Uterus (tissue), 4 donors: ENCODE results near the gene TPO. TPM values are rescaled to one million over a fixed set of nuclear protein-coding genes. Genes with fewer than 3 reads are reported as not detected.

ENCODE experiments used
- DNase-seq, 2 donors: peaks; one replicate each; pipeline ENCODE4 v3.0.0-alpha.2; 2019 to 2020
- H3K27ac ChIP-seq, 2 donors: fragments of 200-600 bp; sonication (generic); 1 replicate in 1 of 2; 2 replicates in 1 of 2; pipeline ENCODE4 v1.5.1; 2016 to 2018
- H3K27me3 ChIP-seq, 2 donors: fragments of 200-600 bp; sonication (generic); one replicate each; pipeline ENCODE4 v1.5.1; 2018 to 2019; ENCODE audit warnings: control low read depth in 1 of 2
- H3K36me3 ChIP-seq, 2 donors: fragments of 200-600 bp; sonication (generic); one replicate each; pipeline ENCODE4 v1.5.1; 2019; ENCODE audit warnings: control low read depth in 1 of 2
- H3K4me1 ChIP-seq, 2 donors: fragments of 200-600 bp; sonication (generic); one replicate each; pipeline ENCODE4 v1.5.1; 2018 to 2019; ENCODE audit warnings: control low read depth in 1 of 2
- H3K4me3 ChIP-seq, 2 donors: fragments of 200-600 bp; sonication (generic); 1 replicate in 1 of 2; 2 replicates in 1 of 2; pipeline ENCODE4 v1.5.1; 2018 to 2019; ENCODE audit warnings: mild to moderate bottlenecking in 1 of 2
- H3K9me3 ChIP-seq, 2 donors: fragments of 200-600 bp; sonication (generic); one replicate each; pipeline ENCODE4 v1.5.1; 2019; ENCODE audit warnings: control low read depth in 1 of 2
- CTCF ChIP-seq, 4 experiments: fragments of 200-600 bp in 2 of 4; fragments of 450-650 bp in 2 of 4; sonication (generic) in 2 of 4; IDR thresholded peaks; one replicate each; pipeline ENCODE4 v1.5.1; 2016 to 2019; ENCODE audit warnings: antibody characterized with exemption in 4 of 4, mild to moderate bottlenecking in 2 of 4, moderate library complexity in 1 of 4
- POLR2A ChIP-seq, 2 donors: fragments of 450-650 bp; IDR thresholded peaks; one replicate each; pipeline ENCODE4 v1.6.1; 2016; ENCODE audit warnings: antibody characterized with exemption in 2 of 2, mild to moderate bottlenecking in 1 of 2, moderate library complexity in 1 of 2
- intact Hi-C: fragments of 100-400 bp; cut with DNase I; formaldehyde crosslinking; loops from one replicate; pipeline ENCODE4 v1.15.1; 2023; ENCODE audit warnings: low total_unique reads
- total RNA-seq, 4 donors: library from RNA; depleted of rRNA in 3 of 4; stranded (reverse); fragments of >200 nt in 3 of 4; gene quantifications; one replicate each; pipeline versions ENCODE4 v1.1.0 to v1.2.4, GENCODE V29; 2014 to 2023
- donor health status: DM: yes; HTN: yes; CAD: no.

Gene TPO
- total RNA-seq, 4 donors from 2014 or later, result 4.4 TPM; not detected in 3

DNA sequence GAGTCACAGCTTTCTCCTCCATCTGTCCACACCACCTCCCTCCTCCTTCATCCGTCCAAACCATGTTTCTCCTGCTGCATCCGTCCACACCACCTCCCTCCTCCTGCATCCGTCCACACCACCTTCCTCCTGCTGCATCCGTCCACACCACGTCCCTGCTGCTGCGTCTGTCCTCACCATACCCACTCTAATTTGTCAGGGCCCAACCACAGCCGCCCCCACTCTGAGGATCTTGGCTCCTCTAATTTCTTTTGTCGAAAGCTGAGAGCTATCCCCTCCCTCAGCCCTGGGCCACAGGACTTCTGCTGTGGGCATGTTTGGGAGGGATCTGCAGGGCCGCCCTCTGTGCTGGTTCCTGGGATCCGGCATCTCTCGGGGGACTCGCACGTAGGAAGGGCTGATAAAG, 67.4 kb downstream of the TPO start:
- H3K27me3 ChIP-seq, result no peaks in the 10 kb centered on the region
- DNase-seq, result no peak
- intact Hi-C loops, result no loop called here
- no peak overlapping the region for H3K27ac ChIP-seq
- no peak overlapping the region for H3K4me3 ChIP-seq
- no peaks in the 10 kb centered on the region for H3K36me3 ChIP-seq
- H3K9me3 ChIP-seq, result no peaks in the 10 kb centered on the region
- H3K4me1 ChIP-seq, result no peaks in the 10 kb centered on the region
- no peak for TF ChIP-seq POLR2A (IDR thresholded peaks at IDR 0.05)

GRCh38 chr2:1481406-1482252, 68.4 kb downstream of the TPO start:
- Histone ChIP-seq H3K27me3 (no peaks in the 10 kb centered on the region), H3K4me1 (no peaks in the 10 kb centered on the region), H3K36me3 (no peaks in the 10 kb centered on the region), H3K27ac (no peak overlapping the region), H3K4me3 (no peak overlapping the region), H3K9me3 (no peaks in the 10 kb centered on the region)
- no peak for DNase-seq
- TF ChIP-seq POLR2A (IDR thresholded peaks at IDR 0.05) (no peak), CTCF (IDR thresholded peaks at IDR 0.05) (no peak)
- intact Hi-C loops, result no loop called here

- no peak for TF ChIP-seq CTCF (IDR thresholded peaks at IDR 0.05)
- no peak for TF ChIP-seq POLR2A (IDR thresholded peaks at IDR 0.05)
- no peaks in the 10 kb centered on the region for H3K27me3 ChIP-seq
- no peak overlapping the region for H3K27ac ChIP-seq
- no peaks in the 10 kb centered on the region for H3K36me3 ChIP-seq
- intact Hi-C loops, result no loop called here
- H3K9me3 ChIP-seq, result no peaks in the 10 kb centered on the region
- H3K4me1 ChIP-seq, result no peaks in the 10 kb centered on the region
- H3K4me3 ChIP-seq, result no peak overlapping the region
- no peak for DNase-seq
Observed at GRCh38 chr2:1482253-1482675, 69.0 kb downstream of the TPO start.

- Histone ChIP-seq H3K27me3 (no peaks in the 10 kb centered on the region), H3K4me1 (no peaks in the 10 kb centered on the region), H3K4me3 (no peak overlapping the region), H3K9me3 (no peaks in the 10 kb centered on the region), H3K27ac (no peak overlapping the region), H3K36me3 (no peaks in the 10 kb centered on the region)
- intact Hi-C loops, result no loop called here
- TF ChIP-seq CTCF (IDR thresholded peaks at IDR 0.05) (no peak), POLR2A (IDR thresholded peaks at IDR 0.05) (no peak)
- DNase-seq, result no peak
Observed at GRCh38 chr2:1482981-1483380, 69.7 kb downstream of the TPO start.

- DNase-seq, result no peak
- Histone ChIP-seq H3K27me3 (no peaks in the 10 kb centered on the region), H3K4me3 (no peak overlapping the region), H3K27ac (no peak overlapping the region), H3K9me3 (no peaks in the 10 kb centered on the region), H3K36me3 (no peaks in the 10 kb centered on the region), H3K4me1 (no peaks in the 10 kb centered on the region)
- intact Hi-C loops, result no loop called here
- TF ChIP-seq POLR2A (IDR thresholded peaks at IDR 0.05), result no peak
- TF ChIP-seq CTCF (IDR thresholded peaks at IDR 0.05), result no peak
Observed at GRCh38 chr2:1483551-1483950, 70.3 kb downstream of the TPO start.
